ENCODE data around the gene SLC10A7.

DNA sequence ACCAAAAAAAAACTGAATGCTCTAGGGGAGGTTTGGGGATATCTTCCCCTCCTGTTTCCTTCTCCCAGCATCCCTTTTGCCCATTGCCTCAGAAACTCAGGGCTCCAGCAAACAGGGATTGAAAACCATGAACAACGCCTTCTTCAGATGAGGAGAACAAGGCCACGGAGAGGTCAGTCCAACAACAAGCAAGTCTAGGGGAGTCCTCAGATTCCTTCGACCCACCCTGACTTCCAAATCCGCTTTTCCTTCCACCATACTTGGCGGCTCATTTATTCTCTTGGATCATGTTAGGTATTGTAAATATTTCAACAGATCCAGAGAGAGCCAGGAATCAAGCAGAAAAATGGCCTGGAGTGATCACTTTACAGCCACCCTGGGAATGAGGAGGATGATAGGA is 285.5 kb downstream of the SLC10A7 start:
- TF ChIP-seq, protein P1, sequence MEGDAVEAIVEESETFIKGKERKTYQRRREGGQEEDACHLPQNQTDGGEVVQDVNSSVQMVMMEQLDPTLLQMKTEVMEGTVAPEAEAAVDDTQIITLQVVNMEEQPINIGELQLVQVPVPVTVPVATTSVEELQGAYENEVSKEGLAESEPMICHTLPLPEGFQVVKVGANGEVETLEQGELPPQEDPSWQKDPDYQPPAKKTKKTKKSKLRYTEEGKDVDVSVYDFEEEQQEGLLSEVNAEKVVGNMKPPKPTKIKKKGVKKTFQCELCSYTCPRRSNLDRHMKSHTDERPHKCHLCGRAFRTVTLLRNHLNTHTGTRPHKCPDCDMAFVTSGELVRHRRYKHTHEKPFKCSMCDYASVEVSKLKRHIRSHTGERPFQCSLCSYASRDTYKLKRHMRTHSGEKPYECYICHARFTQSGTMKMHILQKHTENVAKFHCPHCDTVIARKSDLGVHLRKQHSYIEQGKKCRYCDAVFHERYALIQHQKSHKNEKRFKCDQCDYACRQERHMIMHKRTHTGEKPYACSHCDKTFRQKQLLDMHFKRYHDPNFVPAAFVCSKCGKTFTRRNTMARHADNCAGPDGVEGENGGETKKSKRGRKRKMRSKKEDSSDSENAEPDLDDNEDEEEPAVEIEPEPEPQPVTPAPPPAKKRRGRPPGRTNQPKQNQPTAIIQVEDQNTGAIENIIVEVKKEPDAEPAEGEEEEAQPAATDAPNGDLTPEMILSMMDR (IDR thresholded peaks at IDR 0.05): no peak
- no peak for TF ChIP-seq POLR2A (IDR thresholded peaks at IDR 0.05)
